Subcutaneous adipose tissue (tissue), 4 donors: Measurements from ENCODE around the gene RIC1. TPM values are rescaled to one million over a fixed set of nuclear protein-coding genes. Genes with fewer than 3 reads are reported as not detected.

Experiments used
- total RNA-seq, 4 donors: library from RNA; depleted of rRNA; stranded (reverse); fragments of >200 nt; gene quantifications; one replicate each; pipeline ENCODE4 v1.1.0, GENCODE V29; 2016
- TF ChIP-seq, protein P1 (sequence below): fragments of 450-650 bp; IDR thresholded peaks from one replicate; pipeline ENCODE4 v1.5.1; 2016; ENCODE audit warnings: low read depth, mild to moderate bottlenecking, control low read depth, antibody characterized with exemption, moderate library complexity

Gene RIC1
- total RNA-seq, 4 donors from 2014 or later, result 38.5 to 52.8 (median 48.5) TPM

DNA sequence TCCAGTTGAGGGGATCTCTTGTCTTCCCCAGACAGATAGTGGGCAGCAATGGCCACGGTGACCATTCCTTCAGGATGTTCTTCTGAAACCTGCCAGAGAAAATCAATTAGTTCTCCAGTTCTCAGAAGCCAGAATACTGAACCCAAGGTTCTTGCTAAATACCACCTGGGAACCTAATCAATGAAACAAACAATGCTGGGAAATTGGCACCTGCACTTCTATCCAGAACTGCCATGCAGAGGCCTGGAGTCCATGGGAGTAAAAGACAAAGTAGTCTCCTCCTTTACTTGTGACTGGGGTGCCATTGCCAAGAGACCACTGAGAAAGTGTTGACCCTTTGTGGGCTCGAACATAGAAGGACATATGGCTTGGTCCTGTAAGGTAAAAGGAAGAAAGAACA is 158.3 kb downstream of the RIC1 start:
- TF ChIP-seq, protein P1, sequence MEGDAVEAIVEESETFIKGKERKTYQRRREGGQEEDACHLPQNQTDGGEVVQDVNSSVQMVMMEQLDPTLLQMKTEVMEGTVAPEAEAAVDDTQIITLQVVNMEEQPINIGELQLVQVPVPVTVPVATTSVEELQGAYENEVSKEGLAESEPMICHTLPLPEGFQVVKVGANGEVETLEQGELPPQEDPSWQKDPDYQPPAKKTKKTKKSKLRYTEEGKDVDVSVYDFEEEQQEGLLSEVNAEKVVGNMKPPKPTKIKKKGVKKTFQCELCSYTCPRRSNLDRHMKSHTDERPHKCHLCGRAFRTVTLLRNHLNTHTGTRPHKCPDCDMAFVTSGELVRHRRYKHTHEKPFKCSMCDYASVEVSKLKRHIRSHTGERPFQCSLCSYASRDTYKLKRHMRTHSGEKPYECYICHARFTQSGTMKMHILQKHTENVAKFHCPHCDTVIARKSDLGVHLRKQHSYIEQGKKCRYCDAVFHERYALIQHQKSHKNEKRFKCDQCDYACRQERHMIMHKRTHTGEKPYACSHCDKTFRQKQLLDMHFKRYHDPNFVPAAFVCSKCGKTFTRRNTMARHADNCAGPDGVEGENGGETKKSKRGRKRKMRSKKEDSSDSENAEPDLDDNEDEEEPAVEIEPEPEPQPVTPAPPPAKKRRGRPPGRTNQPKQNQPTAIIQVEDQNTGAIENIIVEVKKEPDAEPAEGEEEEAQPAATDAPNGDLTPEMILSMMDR, result no peak

DNA sequence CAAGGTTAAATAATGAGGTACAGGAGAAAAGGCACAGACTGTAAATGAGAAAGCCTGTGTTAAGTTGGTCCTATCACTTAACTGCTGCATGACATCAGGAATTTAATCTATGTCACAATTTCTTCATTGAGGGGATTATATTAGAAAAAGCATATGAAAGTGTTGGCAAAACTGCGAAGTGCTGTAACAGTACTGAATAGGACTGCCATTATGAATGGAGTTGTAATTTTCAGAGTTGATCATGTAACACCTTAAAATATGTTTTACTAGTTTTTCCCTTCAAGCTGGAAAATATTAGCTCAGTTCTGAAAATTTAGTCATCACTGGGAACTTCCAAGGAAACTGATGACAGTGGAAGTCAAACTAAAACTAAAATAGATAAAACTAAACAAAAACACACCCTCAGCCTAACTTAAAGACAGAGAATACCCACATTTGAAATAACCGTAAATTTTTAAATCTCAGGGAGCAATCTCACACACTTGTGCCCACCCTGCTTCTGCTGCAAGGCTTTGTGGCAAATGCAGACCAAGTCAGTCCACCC is 158.9 kb downstream of the RIC1 start:
- TF ChIP-seq, protein P1, result no peak

DNA sequence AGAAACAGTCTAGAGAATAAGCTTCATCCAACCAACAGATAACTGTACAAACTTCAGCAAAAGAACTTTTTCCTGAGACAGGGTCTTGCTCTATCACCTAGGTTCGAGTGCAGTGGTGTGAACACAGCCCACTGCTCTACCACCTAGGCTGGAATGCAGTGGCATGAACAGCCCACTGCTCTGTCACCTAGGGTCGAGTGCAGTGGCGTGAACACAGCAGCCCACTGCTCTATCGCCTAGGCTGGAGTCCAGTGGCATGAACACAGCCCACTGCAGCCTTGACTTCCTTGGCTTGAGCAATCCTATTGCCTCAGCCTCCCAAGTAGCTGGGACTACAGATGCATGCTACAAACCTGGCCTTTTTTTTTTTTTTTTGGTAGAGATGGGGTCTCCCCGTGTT is 160.6 kb downstream of the RIC1 start:
- TF ChIP-seq, protein P1, result no peak

DNA sequence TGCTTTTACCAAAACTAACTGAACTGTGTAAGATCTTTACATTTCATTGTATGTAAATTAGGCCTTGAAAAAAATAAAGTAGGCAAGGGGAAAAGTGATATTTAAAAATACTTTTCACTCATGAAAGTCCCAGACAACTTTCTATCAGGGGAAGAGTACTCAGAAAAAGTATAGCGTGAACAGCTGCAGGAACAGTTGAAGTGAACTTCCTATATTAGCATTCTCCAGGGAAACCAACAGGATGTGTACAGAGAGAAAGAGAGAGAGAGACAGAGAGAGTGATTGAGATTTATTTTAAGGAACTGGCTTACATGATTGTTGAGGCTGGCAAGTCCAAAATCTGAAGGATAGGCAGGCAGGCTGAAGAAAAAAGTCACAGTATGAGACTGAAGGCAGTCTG is 162.0 kb downstream of the RIC1 start:
- TF ChIP-seq, protein P1, result no peak

DNA sequence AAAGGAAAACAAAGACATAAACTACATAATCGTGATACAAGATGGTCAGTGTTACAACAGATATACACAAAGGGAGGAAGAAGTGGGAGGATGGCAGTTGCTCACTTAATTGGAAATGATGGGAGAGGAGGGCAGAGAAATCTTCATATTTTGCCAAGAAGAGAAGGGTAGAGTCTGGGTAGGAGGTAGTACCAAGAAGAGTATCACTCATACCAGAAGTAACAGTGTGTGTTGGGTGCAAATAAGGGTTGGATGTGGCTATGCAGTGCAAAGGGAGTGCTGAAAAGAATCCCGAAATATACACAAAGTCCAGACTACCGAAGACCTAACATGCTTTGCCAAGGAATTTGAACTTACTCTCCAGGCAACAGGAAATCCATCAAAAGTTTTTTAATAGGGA is 163.0 kb downstream of the RIC1 start:
- TF ChIP-seq, protein P1, result no peak

DNA sequence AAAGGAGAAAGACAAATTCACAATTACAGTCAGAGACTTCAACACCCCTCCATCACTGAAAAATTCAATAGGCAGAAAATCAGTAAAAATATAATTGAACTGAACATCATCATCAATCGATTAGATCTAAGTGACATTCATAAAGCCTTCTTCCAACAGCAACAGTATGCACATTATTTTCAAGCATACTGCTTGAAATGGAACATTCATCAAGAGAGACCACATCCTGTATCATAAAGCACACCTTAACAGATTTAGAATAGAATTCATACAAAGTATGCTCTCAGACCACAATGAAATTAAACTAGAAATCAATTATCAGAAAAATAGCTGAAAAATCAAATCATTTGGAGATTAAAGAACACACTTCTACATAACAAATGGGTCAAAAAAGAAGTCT is 164.9 kb downstream of the RIC1 start:
- TF ChIP-seq, protein P1, result no peak

DNA sequence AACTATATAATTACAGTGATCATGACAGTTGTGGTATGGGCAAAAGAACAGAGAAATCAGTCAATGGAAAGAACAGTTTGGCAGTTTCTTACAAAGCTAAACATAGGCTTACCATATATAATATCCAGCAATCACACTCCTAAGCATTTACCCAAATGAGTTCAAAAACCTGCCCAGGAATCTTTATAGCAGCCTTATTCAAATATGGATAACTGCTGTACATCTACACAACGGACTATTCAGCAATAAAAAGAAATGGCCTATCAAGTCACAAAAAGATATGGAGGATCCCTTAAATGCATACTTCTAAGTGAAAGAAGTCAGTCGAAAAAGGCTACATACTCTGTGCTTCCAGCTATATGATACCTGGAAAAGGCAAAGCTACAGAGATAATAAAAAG is 167.4 kb downstream of the RIC1 start:
- TF ChIP-seq, protein P1, result no peak

DNA sequence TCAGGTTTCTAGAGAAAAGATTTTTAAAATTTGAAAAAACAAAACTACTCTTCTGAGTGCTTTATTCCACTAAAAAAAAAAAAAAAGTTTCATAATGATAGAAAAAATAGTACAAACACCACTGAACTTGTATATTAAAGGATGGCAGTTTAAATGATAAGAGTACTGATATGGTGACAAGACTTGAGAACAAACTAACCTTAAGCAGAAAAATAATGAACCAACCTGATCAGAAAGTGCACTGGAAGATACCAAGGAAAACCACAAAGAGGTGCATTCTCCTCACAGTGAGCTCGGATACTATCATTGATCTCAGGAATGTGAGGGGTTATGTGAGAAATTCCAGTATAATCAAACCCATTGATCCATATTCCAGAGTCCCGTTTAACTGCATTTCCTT is 169.7 kb downstream of the RIC1 start:
- TF ChIP-seq, protein P1, result no peak
